HG03520 (cell line): ENCODE measurements around the gene CD7.
"Not testable (repeated sequence)": the region's sequence is repeated elsewhere in the genome, so short reads cannot be mapped to it uniquely, and the experiment has no call there.

Experiments
- ATAC-seq: cut with Tn5 transposase; IDR thresholded peaks from one replicate; pipeline ENCODE4 v1.9.1; 2021; ENCODE audit warnings: mild to moderate bottlenecking, moderate library complexity; ENCODE audit not compliant: unreplicated experiment

The CD7 gene

DNA sequence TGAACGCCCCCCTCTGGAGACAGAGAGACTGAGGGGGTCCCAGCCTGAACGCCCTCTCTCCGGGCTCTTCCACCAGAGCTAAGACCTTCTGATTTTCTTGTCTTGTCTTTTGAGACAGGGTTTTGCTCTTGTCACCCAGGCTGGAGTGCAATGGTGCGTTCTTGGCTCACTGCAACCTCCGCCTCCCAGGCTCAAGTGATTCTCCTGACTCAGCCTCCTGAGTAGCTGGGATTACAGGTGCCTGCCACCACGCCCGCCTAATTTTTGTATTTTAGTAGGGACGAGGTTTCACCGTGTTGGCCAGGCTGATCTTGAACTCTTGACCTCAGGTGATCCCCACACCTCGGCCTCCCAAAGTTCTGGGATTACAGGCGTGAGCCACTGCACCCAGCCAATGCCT lies 30.6 kb upstream of the CD7 start:
- not testable (repeated sequence) for ATAC-seq

GRCh38 chr17:82346342-82347300 lies 29.2 kb upstream of the CD7 start:
- ATAC-seq = no peak

DNA sequence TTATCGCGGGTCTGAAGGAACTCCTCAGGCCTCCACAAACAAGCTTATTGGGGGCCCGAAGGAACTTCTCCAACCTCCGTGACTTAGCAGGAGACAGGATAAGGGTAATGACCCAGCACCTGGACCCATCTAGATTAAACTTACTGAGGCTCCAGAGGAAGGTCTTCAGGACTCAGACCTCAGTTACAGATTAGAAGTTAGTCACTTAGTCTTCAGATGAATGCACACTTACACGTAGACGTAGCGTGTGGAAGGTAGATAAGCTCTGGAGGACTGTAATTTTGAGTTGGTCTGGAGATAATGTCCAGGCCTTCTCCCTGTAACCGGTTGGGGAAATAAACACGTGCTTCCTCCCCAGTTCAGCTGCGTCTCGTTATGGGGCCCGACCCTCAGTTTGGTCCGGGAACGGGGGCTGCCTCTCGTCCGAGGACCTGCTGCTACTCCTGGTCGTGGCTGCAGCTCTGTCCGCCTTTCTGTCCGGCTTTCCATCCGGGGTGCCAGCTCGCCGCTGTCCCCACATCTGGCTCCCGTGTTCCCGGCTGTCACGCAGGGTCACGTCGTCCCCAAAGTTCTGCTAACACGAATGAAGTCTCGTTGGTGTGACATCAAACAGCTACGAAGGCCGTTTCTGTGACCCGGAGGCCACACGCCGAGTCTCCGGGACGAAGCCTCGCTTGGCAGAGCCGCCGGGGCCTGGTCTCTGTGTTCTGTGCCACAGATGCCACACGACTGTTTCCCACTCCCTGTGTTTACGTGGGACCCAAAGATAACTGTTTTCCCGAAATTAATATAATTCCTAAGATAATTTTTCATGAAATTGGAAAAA lies 28.0 kb upstream of the CD7 start:
- ATAC-seq = no peak

- no peak for ATAC-seq
Observed at GRCh38 chr17:82344175-82344907, 26.9 kb upstream of the CD7 start.

DNA sequence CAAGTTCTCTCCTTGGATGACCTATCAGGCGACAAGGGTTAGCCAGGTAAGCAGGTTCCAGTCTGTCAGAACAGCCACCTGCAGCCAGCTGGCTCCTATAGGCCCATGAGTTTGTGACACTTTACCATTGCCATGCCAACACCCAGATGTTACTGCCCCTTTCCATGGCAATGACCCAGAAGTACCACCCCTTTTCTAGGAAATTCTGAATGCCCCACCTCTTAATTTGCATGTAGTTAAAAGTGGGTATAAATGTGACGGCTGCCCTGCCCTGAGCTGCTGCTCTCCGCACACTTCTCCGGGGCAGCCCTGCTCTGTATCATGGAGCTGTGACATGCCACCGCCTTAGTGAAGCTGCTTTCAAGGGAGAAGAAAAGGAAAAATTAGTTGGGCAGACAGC lies 26.2 kb upstream of the CD7 start:
- no peak for ATAC-seq

DNA sequence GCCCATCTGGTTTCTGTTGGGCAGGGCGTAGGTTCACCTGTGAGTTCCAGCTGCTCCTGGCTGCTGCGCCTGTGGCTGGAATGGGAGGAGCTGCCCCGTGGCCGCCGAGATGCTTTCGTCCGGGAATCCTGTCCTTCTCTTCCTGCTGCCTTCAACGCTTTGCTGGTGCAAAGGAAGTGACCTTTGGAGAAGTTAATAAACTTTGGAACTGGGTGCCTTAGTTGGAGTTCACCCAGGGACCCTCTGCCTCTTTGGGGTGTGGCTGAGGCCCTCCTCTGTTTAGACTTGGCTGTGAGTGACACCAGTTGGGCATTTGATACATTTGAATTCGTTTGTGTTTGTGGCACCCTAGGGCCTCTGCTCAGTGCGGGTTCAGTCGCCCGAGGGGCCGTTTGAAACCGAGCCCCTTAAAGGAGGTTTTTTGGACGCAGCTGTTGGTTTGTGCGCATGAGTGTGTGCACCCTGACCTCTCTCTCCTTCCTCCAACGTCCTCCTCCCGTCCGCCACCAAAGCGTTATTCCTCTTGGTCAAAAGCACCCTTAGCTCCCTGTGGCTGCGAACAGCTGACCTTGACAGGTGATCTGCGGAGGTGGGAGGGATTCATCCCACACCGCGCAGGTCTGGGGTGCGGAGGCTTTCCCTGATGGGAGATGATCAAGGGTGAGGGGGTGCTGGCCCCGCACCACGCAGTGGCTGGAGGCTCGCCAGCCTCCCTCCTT lies 25.1 kb upstream of the CD7 start:
- ATAC-seq = no peak

- no peak for ATAC-seq
Observed at GRCh38 chr17:82339634-82340580, 22.5 kb upstream of the CD7 start.

DNA sequence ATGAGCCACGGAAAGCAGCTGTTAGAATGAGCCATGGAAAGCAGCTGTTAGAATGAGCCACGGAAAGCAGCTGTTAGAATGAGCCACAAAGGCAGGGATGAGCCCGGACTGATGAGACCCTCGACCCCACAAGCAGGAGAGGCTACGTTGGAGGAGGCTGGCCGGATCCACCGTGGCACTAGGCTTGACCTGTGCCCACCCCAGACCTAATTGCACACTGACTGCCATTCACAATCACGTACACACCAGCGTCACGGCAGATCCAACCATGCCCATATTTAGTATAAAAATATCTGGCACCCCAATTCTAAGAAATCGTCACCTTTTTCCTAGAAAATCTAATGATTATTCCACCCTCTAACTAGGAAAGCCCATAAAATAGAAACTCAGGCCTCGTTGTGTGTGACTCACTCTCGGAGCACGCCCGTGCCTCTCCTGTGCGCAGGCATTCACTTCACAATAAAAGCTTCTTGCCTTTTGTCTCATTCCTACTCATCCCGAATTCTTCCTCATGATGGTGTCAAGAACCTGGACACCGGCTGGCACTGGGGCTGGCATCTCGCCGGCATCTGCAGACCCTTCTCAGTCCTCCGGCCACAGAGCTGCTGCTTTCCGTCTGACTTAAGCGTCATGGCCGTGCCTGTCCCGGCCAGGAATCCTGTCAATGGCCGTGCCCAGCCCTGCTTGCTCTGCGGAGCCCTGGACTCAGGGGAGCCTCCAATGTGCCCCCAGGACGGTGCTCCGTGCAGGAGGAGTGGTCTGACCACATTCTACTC lies 21.6 kb upstream of the CD7 start:
- no peak for ATAC-seq

DNA sequence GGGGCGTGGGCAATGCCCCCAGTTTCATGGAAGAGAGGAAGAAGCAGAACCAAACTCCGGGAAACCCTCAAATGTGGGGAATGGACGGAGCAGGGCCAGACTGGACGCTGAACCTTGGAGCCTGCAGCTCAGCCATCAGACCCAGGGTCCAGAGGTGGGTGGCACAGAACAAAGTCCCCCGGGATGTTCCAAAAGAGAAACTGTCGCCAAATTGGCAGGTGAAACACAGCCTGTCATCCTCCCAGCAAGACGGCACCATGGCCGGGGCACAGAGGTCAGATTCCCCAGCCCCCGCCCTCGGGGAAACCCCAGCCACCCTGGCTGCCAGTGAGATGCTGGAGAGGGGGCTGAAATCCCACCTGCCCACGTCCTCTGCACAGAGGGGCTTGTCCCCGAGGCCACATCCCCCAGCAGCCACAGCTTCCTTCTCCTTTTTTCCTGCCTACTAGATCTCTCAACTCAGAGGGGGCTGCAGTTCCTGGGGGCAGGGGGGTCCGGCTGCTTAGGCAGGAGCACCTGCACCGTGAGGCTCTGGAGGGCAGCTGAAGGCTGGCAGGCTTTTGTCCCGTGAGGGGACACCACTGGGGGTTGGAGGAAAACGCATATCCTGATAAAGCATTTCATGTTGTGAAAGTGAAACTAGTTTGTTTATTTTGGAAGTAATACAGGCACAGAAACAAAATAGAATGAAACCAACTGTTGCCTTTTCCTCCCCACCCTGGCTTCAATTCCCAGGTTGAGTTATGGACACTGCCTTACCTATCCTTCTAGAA lies 17.4 kb upstream of the CD7 start:
- no peak for ATAC-seq

DNA sequence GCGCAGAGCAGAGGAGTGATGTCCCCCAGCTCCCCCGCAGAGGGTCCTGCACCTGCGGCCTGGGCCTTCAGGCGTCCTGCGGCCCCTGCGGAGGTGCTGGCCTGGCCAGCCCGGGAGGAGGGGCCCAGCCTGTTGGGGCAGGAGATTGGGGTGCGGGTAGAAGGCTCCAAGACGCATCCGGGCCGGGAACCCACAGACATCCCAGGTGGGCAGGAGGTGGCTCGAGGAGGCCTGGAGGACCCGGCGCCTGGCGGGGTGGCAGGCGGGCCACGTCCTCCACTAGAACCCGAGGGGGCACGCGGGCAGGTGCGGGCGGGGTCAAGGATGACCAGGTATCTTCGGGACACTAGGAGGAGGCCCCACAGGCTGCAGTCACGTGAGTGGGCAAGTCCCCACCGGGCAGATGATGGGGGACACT lies 16.8 kb upstream of the CD7 start:
- ATAC-seq = no peak

DNA sequence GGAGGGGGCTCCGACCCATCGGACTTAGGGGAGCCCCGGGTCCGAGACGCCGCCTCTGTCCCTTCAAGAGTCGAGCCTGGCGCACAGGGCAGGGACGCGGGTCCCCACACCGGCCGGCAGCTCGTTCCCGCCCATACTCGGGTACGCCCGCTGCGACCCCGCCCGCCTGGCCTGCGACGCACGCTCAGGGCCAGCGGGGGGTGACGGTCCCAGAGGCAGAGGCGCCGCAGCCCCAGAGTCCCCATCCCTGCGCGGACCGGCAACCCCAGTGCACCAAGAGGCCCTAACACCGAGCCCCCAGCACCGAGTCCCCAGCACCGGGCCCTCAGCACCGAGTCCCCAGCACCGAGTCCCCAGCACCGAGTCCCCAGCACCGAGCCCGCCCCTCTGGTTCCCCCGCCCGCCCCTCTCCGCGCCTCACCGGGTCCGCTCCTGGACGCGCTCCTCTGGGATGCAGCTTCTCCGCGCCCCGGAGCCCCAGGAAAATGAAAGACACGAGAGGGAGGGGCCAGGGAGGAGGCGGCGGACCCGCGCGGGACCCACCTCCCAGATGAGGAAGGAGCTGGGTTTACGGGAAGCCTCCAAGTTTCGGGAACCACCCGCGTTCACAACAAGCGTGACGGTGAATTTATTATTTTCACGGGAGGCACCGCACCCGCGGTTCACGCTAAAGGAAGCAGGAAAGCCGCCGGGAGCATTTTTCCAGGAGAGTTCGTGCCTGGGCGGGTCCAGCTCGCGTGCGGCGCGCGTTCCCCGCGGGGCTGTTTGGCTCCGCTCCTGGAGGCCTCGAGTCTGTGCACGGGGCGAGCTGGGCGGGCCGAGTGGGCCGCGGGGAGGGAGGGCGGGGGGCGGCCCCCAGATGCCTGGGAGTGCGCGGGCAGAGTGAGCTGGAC lies 16.1 kb upstream of the CD7 start, which contains the start of gene SECTM1:
Gene SECTM1 (minus strand): TSS at position 488 of the 893 bp plus-strand sequence. CDS start 6,526 bp downstream, outside the sequence.
- ATAC-seq = no peak

GRCh38 chr17:82332669-82333278 lies 15.4 kb upstream of the CD7 start:
- no peak for ATAC-seq

- no peak for ATAC-seq
Observed at GRCh38 chr17:82331345-82331939, 14.0 kb upstream of the CD7 start.

- ATAC-seq = no peak
Observed at GRCh38 chr17:82330322-82331239, 13.2 kb upstream of the CD7 start.
